ENCODE results near the gene ACTN2.
A peak's percentile ranks its signal among the peaks of the same experiment; 100 is the strongest.

The ACTN2 gene

GRCh38 chr1:236774926-236775325 lies 88.6 kb downstream of the ACTN2 start:
- peak; percentile 53 for DNase-seq (ENCODE audit: low spot score)

GRCh38 chr1:236779312-236779711 lies 93.0 kb downstream of the ACTN2 start:
- DNase-seq (ENCODE audit: low spot score): no peak

GRCh38 chr1:236785477-236785876 lies 99.2 kb downstream of the ACTN2 start:
- DNase-seq (ENCODE audit: low spot score): no peak

- DNase-seq (ENCODE audit: low spot score): no peak
These were observed 100.2 kb downstream of the ACTN2 start for GRCh38 chr1:236786453-236786852.

- no peak for DNase-seq (ENCODE audit: low spot score)
These were observed 108.3 kb downstream of the ACTN2 start for GRCh38 chr1:236794585-236795034.

GRCh38 chr1:236795035-236795756 lies 108.9 kb downstream of the ACTN2 start, which contains the start of gene MTR:
TSS of gene MTR (plus strand) at chr1:236795292. CDS start at chr1:236795704, 412 bp downstream.
- peak; percentile 99 for DNase-seq (ENCODE audit: low spot score)

- DNase-seq (ENCODE audit: low spot score): no peak
These were observed 109.7 kb downstream of the ACTN2 start for GRCh38 chr1:236795757-236796667.

GRCh38 chr1:236799001-236799400 lies 112.7 kb downstream of the ACTN2 start:
- DNase-seq (ENCODE audit: low spot score): no peak

GRCh38 chr1:236800002-236800620 lies 113.8 kb downstream of the ACTN2 start:
- no peak for DNase-seq (ENCODE audit: low spot score)

GRCh38 chr1:236800623-236801022 lies 114.3 kb downstream of the ACTN2 start:
- DNase-seq (ENCODE audit: low spot score): no peak

- no peak for DNase-seq (ENCODE audit: low spot score)
These were observed 116.0 kb downstream of the ACTN2 start for GRCh38 chr1:236802264-236802663.

GRCh38 chr1:236806634-236807033 lies 120.3 kb downstream of the ACTN2 start:
- DNase-seq (ENCODE audit: low spot score): no peak

GRCh38 chr1:236808005-236808404 lies 121.7 kb downstream of the ACTN2 start:
- DNase-seq (ENCODE audit: low spot score): no peak

GRCh38 chr1:236808564-236809130 lies 122.3 kb downstream of the ACTN2 start:
- DNase-seq (ENCODE audit: low spot score): no peak

- DNase-seq (ENCODE audit: low spot score): peak; percentile 10
These were observed 122.8 kb downstream of the ACTN2 start for GRCh38 chr1:236809148-236809547.

GRCh38 chr1:236810018-236810417 lies 123.7 kb downstream of the ACTN2 start:
- DNase-seq (ENCODE audit: low spot score): no peak

GRCh38 chr1:236812334-236813030 lies 126.2 kb downstream of the ACTN2 start:
- no peak for DNase-seq (ENCODE audit: low spot score)
